ENCODE measurements around the gene NOS3.
A peak's percentile ranks its signal among the peaks of the same experiment; 100 is the strongest.

Gene NOS3

DNA sequence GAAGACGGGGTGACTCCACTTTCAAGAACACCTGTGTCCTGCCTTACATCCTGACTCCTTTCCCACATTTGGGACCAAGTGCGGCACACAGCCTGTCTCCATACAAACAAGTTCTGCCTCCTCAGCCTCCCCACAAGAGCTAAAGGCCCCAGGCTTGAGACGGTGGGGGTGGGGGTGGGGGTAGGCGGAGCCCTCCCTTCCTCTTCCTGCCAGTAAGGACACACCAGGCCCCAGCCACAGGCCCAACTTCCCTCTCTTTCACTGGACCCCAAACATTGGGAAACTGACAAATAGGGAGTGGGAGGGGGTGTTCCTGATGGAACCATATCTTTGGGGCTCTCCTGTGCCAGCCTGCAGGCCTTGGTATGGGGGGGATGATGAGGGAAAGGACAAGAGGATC lies 62.3 kb downstream of the NOS3 start:
- Histone ChIP-seq H3K9me3 (ENCODE audit: control insufficient read depth, low read depth, low read length) (no peaks in the 10 kb centered on the region), H3K27ac (ENCODE audit: low read length) (no peak overlapping the region), H3K27me3 (ENCODE audit: control insufficient read depth, insufficient read depth, low read length) (peaks cover 52% of the 10 kb centered on the region), H3K36me3 (ENCODE audit: control insufficient read depth, low read depth, low read length) (no peaks in the 10 kb centered on the region), H3K4me3 (ENCODE audit: low read length) (no peak overlapping the region), H3K9ac (ENCODE audit: low read length) (no peak overlapping the region), H3K4me1 (ENCODE audit: control insufficient read depth, low read depth, low read length) (peaks cover 6% of the 10 kb centered on the region)

- peaks cover 11% of the 10 kb centered on the region for H3K4me1 ChIP-seq (ENCODE audit: control insufficient read depth, low read depth, low read length)
- no peaks in the 10 kb centered on the region for H3K9me3 ChIP-seq (ENCODE audit: control insufficient read depth, low read depth, low read length)
- H3K36me3 ChIP-seq (ENCODE audit: control insufficient read depth, low read depth, low read length) = no peaks in the 10 kb centered on the region
- no peak overlapping the region for H3K9ac ChIP-seq (ENCODE audit: low read length)
- H3K27me3 ChIP-seq (ENCODE audit: control insufficient read depth, insufficient read depth, low read length) = peaks cover 55% of the 10 kb centered on the region
- no peak overlapping the region for H3K4me3 ChIP-seq (ENCODE audit: low read length)
- H3K27ac ChIP-seq (ENCODE audit: low read length) = no peak overlapping the region
Observed at GRCh38 chr7:151053751-151054150, 62.9 kb downstream of the NOS3 start.

DNA sequence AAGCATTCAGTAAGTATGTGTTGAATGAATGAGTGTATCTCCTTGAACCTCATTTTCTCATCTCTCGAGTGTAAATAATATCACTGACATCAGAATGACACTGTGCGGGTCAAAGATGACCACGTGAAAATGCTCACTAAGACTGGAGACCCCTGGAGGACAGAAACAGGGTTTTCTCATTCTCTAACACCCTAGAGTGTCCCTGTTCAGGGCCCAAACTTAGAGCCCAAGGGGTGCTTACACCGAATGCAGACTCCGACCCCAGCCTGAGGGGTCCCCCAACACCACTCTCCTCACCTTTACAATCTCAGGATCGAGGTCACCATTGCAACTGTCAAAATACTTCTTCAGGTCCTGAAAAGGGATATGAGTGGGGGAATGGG lies 65.5 kb downstream of the NOS3 start:
- Histone ChIP-seq H3K27me3 (ENCODE audit: control insufficient read depth, insufficient read depth, low read length) (peaks cover 50% of the 10 kb centered on the region), H3K9ac (ENCODE audit: low read length) (no peak overlapping the region), H3K4me3 (ENCODE audit: low read length) (no peak overlapping the region), H3K9me3 (ENCODE audit: control insufficient read depth, low read depth, low read length) (no peaks in the 10 kb centered on the region), H3K4me1 (ENCODE audit: control insufficient read depth, low read depth, low read length) (peaks cover 22% of the 10 kb centered on the region), H3K27ac (ENCODE audit: low read length) (no peak overlapping the region), H3K36me3 (ENCODE audit: control insufficient read depth, low read depth, low read length) (no peaks in the 10 kb centered on the region)

DNA sequence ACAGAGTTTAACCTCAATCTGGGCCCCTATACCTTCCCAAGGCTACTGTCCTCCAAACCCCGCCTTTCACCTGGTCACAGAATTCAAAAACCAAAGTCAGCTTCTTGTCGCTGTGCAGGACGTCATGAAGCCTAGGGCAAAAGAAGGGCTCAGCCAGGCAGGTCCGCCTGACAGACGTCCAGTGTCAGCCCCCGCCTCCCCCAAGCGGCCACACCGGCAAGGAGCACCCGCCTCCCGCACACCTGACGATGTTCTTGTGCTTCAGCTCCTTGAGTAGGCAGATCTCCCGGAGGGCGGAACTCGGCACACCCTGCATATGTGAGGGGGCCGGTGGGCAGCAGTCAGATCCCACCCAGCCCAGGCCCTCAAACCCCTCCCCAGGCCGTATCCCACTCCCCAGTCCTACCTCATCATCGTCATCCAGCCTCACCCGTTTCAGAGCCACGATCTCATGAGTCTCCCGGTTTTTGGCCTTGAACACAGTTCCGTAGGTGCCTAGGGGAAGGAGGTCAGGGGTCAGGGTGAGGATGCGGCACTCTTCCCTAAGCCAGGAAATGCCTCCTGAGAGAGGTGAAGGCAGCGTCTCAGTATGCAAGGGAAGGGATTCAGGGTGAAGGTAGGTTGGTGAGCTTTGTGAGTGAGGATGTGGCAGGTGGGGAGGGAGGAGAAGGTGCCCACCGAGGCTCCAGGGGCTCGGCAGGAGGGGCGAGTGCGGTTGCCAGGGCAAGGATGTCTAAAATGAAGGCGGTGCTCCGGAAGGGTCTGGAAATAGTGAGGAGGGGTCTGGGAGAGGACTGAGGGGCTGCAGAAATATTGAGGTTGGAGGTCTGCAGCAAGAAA lies 66.1 kb downstream of the NOS3 start:
- Histone ChIP-seq H3K36me3 (ENCODE audit: control insufficient read depth, low read depth, low read length) (no peaks in the 10 kb centered on the region), H3K27me3 (ENCODE audit: control insufficient read depth, insufficient read depth, low read length) (peaks cover 49% of the 10 kb centered on the region), H3K27ac (ENCODE audit: low read length) (no peak overlapping the region), H3K4me1 (ENCODE audit: control insufficient read depth, low read depth, low read length) (peaks cover 28% of the 10 kb centered on the region), H3K9ac (ENCODE audit: low read length) (no peak overlapping the region), H3K9me3 (ENCODE audit: control insufficient read depth, low read depth, low read length) (no peaks in the 10 kb centered on the region), H3K4me3 (ENCODE audit: low read length) (peak overlapping the region; percentile 84)

GRCh38 chr7:151057506-151057988 lies 66.7 kb downstream of the NOS3 start, which contains the start of gene CDK5:
Gene CDK5, minus strand, starts transcription at chr7:151057897. Its CDS starts 49 bp downstream, at chr7:151057848.
- Histone ChIP-seq H3K27me3 (ENCODE audit: control insufficient read depth, insufficient read depth, low read length) (peaks cover 43% of the 10 kb centered on the region), H3K4me1 (ENCODE audit: control insufficient read depth, low read depth, low read length) (peaks cover 31% of the 10 kb centered on the region), H3K36me3 (ENCODE audit: control insufficient read depth, low read depth, low read length) (no peaks in the 10 kb centered on the region), H3K27ac (ENCODE audit: low read length) (no peak within 1 kb of the TSS), H3K4me3 (ENCODE audit: low read length) (peak within 1 kb of the TSS; percentile 84), H3K9ac (ENCODE audit: low read length) (peak within 1 kb of the TSS; percentile 29), H3K9me3 (ENCODE audit: control insufficient read depth, low read depth, low read length) (no peaks in the 10 kb centered on the region)

- peaks cover 31% of the 10 kb centered on the region for H3K4me1 ChIP-seq (ENCODE audit: control insufficient read depth, low read depth, low read length)
- H3K27ac ChIP-seq (ENCODE audit: low read length) = no peak overlapping the region
Observed at GRCh38 chr7:151057989-151058780, 67.4 kb downstream of the NOS3 start.

GRCh38 chr7:151058781-151059366 lies 68.1 kb downstream of the NOS3 start:
- Histone ChIP-seq H3K27me3 (ENCODE audit: control insufficient read depth, insufficient read depth, low read length) (peaks cover 40% of the 10 kb centered on the region), H3K27ac (ENCODE audit: low read length) (no peak overlapping the region), H3K4me3 (ENCODE audit: low read length) (peak overlapping the region; percentile 78), H3K36me3 (ENCODE audit: control insufficient read depth, low read depth, low read length) (no peaks in the 10 kb centered on the region), H3K9ac (ENCODE audit: low read length) (peak overlapping the region; percentile 29), H3K9me3 (ENCODE audit: control insufficient read depth, low read depth, low read length) (no peaks in the 10 kb centered on the region), H3K4me1 (ENCODE audit: control insufficient read depth, low read depth, low read length) (peaks cover 31% of the 10 kb centered on the region)

More at GRCh38 chr7:151057989-151058780, 67.4 kb downstream of the NOS3 start:
- Histone ChIP-seq H3K36me3 (ENCODE audit: control insufficient read depth, low read depth, low read length) (no peaks in the 10 kb centered on the region), H3K9ac (ENCODE audit: low read length) (peak overlapping the region; percentile 29), H3K9me3 (ENCODE audit: control insufficient read depth, low read depth, low read length) (no peaks in the 10 kb centered on the region), H3K4me3 (ENCODE audit: low read length) (peak overlapping the region; percentile 84), H3K27me3 (ENCODE audit: control insufficient read depth, insufficient read depth, low read length) (peaks cover 40% of the 10 kb centered on the region)

DNA sequence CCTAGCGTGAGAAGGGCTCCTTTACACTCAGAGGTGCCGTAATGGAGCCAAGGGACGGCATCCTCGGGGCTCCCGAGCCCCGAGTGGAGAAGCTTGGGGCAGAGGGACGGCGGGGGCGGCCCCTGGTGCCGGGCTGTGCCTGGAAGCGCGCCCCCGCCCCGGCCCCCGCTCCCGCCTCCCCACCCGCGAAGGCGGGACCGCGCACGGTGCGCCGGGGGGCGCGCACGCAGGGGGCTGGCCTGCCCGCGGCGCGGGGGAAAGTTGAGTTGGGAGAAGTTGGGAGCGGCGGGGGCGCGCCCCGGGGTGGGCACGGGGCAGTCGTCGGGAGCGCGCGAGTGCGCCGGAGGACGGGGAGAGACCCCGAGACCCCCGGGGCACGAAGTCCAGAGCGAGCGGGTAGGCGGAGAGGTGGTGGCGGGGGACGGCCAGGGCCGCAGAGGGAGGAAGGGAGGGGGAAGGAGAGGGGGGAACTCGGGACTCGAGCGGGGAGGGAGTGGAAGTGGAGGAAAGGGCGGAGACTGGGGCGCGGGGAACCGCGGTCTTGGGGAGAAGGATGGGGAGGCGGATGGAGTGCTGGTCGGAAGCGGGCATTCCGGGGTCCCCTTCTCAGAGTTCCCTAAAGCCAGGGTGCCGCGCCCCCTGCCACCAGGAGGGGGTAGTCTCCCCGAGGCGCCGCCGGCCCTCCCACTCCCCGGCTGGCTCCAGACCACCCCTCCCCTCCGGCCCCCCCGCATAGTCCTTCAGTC lies 68.7 kb downstream of the NOS3 start, which contains the start of gene SLC4A2:
TSS of gene SLC4A2 (plus strand) at position 223 of the 746 bp plus-strand sequence. CDS start 2,399 bp downstream, outside the sequence.
- peaks cover 40% of the 10 kb centered on the region for H3K27me3 ChIP-seq (ENCODE audit: control insufficient read depth, insufficient read depth, low read length)
- H3K9ac ChIP-seq (ENCODE audit: low read length) = peak within 1 kb of the TSS; percentile 36
- H3K4me1 ChIP-seq (ENCODE audit: control insufficient read depth, low read depth, low read length) = peaks cover 31% of the 10 kb centered on the region
- no peaks in the 10 kb centered on the region for H3K9me3 ChIP-seq (ENCODE audit: control insufficient read depth, low read depth, low read length)
- H3K4me3 ChIP-seq (ENCODE audit: low read length) = peak within 1 kb of the TSS; percentile 78
- no peak within 1 kb of the TSS for H3K27ac ChIP-seq (ENCODE audit: low read length)
- peaks cover 1% of the 10 kb centered on the region for H3K36me3 ChIP-seq (ENCODE audit: control insufficient read depth, low read depth, low read length)

DNA sequence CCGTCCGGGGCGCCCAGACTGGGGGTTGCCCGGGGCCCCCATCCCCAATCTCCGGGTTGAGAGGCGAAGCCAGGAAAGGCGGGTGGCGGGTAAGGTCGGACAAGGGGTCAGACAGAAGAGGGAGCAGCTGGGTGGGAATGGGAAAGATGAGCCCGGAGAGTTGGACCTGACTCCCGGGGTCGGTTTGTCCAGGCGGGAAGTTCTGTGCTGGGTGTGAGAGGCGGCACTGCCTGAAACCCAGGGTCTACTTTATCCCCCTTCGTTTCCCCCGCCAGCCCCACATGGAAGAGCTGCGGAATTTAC lies 69.2 kb downstream of the NOS3 start:
- Histone ChIP-seq H3K27ac (ENCODE audit: low read length) (no peak overlapping the region), H3K36me3 (ENCODE audit: control insufficient read depth, low read depth, low read length) (peaks cover 7% of the 10 kb centered on the region), H3K9ac (ENCODE audit: low read length) (peak overlapping the region; percentile 36), H3K4me3 (ENCODE audit: low read length) (peak overlapping the region; percentile 78), H3K4me1 (ENCODE audit: control insufficient read depth, low read depth, low read length) (peaks cover 31% of the 10 kb centered on the region), H3K9me3 (ENCODE audit: control insufficient read depth, low read depth, low read length) (no peaks in the 10 kb centered on the region), H3K27me3 (ENCODE audit: control insufficient read depth, insufficient read depth, low read length) (peaks cover 40% of the 10 kb centered on the region)

- H3K9me3 ChIP-seq (ENCODE audit: control insufficient read depth, low read depth, low read length) = no peaks in the 10 kb centered on the region
- H3K9ac ChIP-seq (ENCODE audit: low read length) = peak overlapping the region; percentile 36
- H3K4me1 ChIP-seq (ENCODE audit: control insufficient read depth, low read depth, low read length) = peaks cover 31% of the 10 kb centered on the region
- peak overlapping the region; percentile 78 for H3K4me3 ChIP-seq (ENCODE audit: low read length)
- H3K36me3 ChIP-seq (ENCODE audit: control insufficient read depth, low read depth, low read length) = peaks cover 10% of the 10 kb centered on the region
- H3K27ac ChIP-seq (ENCODE audit: low read length) = no peak overlapping the region
- H3K27me3 ChIP-seq (ENCODE audit: control insufficient read depth, insufficient read depth, low read length) = peaks cover 39% of the 10 kb centered on the region
Observed at GRCh38 chr7:151060416-151061212, 69.8 kb downstream of the NOS3 start.

Measured in iPS-18a (cell line).